HepG2 (cell line): Measurements from ENCODE around the gene MYO1B. TPM values are rescaled to one million over a fixed set of nuclear protein-coding genes. Genes with fewer than 3 reads are reported as not detected.

Source experiments
- ATAC-seq: fragments of 200-7000 bp; cut with Tn5 transposase; 3 replicates; pipeline ENCODE4 v1.9.1; 2020; ENCODE audit warnings: mild to moderate bottlenecking, moderate library complexity
- BruUV-seq: library from RNA; stranded (reverse); fragments of 400-500 nt; replicated peaks from 2 replicates; lab custom pipeline; 2021; lab: Mats Ljungman, UMichigan
- CTCF ChIA-PET: fragments of 300-600 bp; formaldehyde crosslinking; extraction: SDS; loops from one replicate; lab custom pipeline; 2021; ENCODE audit warnings: low total read pairs, inconsistent platforms, low intra/inter-chr PET ratio; lab: Yijun Ruan, JAX
- POLR2A ChIA-PET: fragments of 350-600 bp; sonication (Branson Sonifier 250); formaldehyde crosslinking; loops from one replicate; lab custom pipeline; 2020; ENCODE audit warnings: antibody characterized with exemption, inconsistent platforms; lab: Yijun Ruan, JAX
- DNase-seq: peaks from one replicate; pipeline ENCODE4 v3.0.0-alpha.2; 2015; ENCODE audit warnings: low spot score
- FAIRE-seq: peaks from 3 replicates; lab custom pipeline; 2011; peaks lifted over from hg19 to GRCh38; lab: Jason Lieb, UNC
- H2AFZ ChIP-seq: one replicate; pipeline ENCODE4 v1.6.1; 2011; ENCODE audit warnings: low read length, inconsistent platforms
- H3K27ac ChIP-seq: fragments of 300-600 bp; 3 replicates; pipeline ENCODE4 v1.8.0; 2011; ENCODE audit warnings: mixed run types, mild to moderate bottlenecking, mixed read lengths, low read length, inconsistent platforms; ENCODE audit not compliant: insufficient read depth; ENCODE audit errors: extremely low read length
- H3K27me3 ChIP-seq, 2 experiments: fragments of 200-600 bp in 1 of 2; 2 replicates in 1 of 2; 3 replicates in 1 of 2; pipeline versions ENCODE4 v1.6.0 to v1.8.0; 2011; ENCODE audit warnings: low read length in 2 of 2, mild to moderate bottlenecking in 2 of 2, moderate library complexity in 2 of 2, inconsistent platforms in 1 of 2; ENCODE audit not compliant: insufficient read depth in 2 of 2, control insufficient read depth in 1 of 2
- H3K36me3 ChIP-seq, 2 experiments: fragments of 200-600 bp in 1 of 2; replicated peaks in 1 of 2; 2 replicates in 1 of 2; 3 replicates in 1 of 2; pipeline versions ENCODE4 v1.5.1 to v1.8.0; 2011; ENCODE audit warnings: low read length in 2 of 2, inconsistent platforms in 1 of 2; ENCODE audit not compliant: insufficient read depth in 2 of 2, control insufficient read depth in 1 of 2
- H3K4me1 ChIP-seq: 2 replicates; pipeline ENCODE4 v1.5.1; 2012; ENCODE audit warnings: low read length, inconsistent platforms; ENCODE audit not compliant: insufficient read depth
- H3K4me2 ChIP-seq: 2 replicates; pipeline ENCODE4 v1.6.0; 2011; ENCODE audit warnings: low read depth, low read length, inconsistent platforms
- H3K4me3 ChIP-seq, 3 experiments: fragments of 200-600 bp in 1 of 3; sonication (generic), shearing (Covaris generic) in 1 of 3; replicated peaks in 1 of 3; 2 replicates each; pipeline ENCODE4 v1.5.1; 2011 to 2016; ENCODE audit warnings: low read length in 3 of 3, inconsistent platforms in 2 of 3, low read depth in 2 of 3, mild to moderate bottlenecking in 2 of 3, control low read depth in 1 of 3, mixed read lengths in 1 of 3; ENCODE audit not compliant: insufficient read depth in 1 of 3
- H3K79me2 ChIP-seq: one replicate; pipeline ENCODE4 v1.6.1; 2011; ENCODE audit warnings: low read length, inconsistent platforms; ENCODE audit not compliant: insufficient read depth
- H3K9ac ChIP-seq: 2 replicates; pipeline ENCODE4 v1.6.0; 2011; ENCODE audit warnings: mild to moderate bottlenecking, low read depth, low read length, inconsistent platforms; ENCODE audit not compliant: insufficient read depth
- H3K9me3 ChIP-seq: 2 replicates; pipeline ENCODE4 v1.5.1; 2012; ENCODE audit warnings: mild to moderate bottlenecking, low read length
- H4K20me1 ChIP-seq: 2 replicates; pipeline ENCODE4 v1.6.0; 2011; ENCODE audit warnings: inconsistent platforms, mild to moderate bottlenecking, low read length, moderate library complexity; ENCODE audit not compliant: insufficient read depth
- DPF2 ChIP-seq: sonication (generic); formaldehyde crosslinking; IDR thresholded peaks from 2 replicates; pipeline ENCODE4 v1.4.0; 2020; ENCODE audit warnings: mild to moderate bottlenecking, low read depth, missing genetic modification reagents, borderline replicate concordance
- GTF2F1 ChIP-seq: fragments of 150-350 bp; IDR thresholded peaks from 2 replicates; pipeline ENCODE4 v1.6.1; 2014; ENCODE audit warnings: low read length
- HMG20A ChIP-seq: IDR thresholded peaks from 2 replicates; pipeline ENCODE4 v1.6.1; 2016; ENCODE audit warnings: borderline replicate concordance
- MTF2 ChIP-seq: sonication (generic); formaldehyde crosslinking; IDR thresholded peaks from 2 replicates; pipeline ENCODE4 v1.5.0; 2020; ENCODE audit warnings: missing genetic modification reagents, borderline replicate concordance
- RFX5 ChIP-seq: IDR thresholded peaks from 2 replicates; pipeline ENCODE4 v1.6.1; 2011; ENCODE audit warnings: low read depth, low read length, improper control_type of control experiment
- SMYD3 ChIP-seq: sonication (generic); formaldehyde crosslinking; IDR thresholded peaks from 2 replicates; pipeline ENCODE4 v1.8.1; 2023; ENCODE audit warnings: mild to moderate bottlenecking, missing genetic modification reagents
- TBL1XR1 ChIP-seq: fragments of 150-350 bp; IDR thresholded peaks from 2 replicates; pipeline ENCODE4 v1.6.1; 2014; ENCODE audit warnings: borderline replicate concordance, low read length; ENCODE audit not compliant: partially characterized antibody
- ZFY ChIP-seq: sonication (generic); formaldehyde crosslinking; IDR thresholded peaks from 2 replicates; pipeline ENCODE4 v1.4.0; 2020; ENCODE audit warnings: missing genetic modification reagents
- ZNF30 ChIP-seq: sonication (generic); formaldehyde crosslinking; IDR thresholded peaks from 2 replicates; pipeline ENCODE4 v1.5.0; 2020; ENCODE audit warnings: mild to moderate bottlenecking, missing genetic modification reagents
- WGBS: methylation state at CpG from one replicate; pipeline ENCODE4 v1.1.6; 2017; ENCODE audit warnings: low lambda C conversion rate; 5-methylcytosine and 5-hydroxymethylcytosine counted together
- in situ Hi-C: cut with HindIII; loops from 2 replicates; pipeline ENCODE4 v1.10.0; 2017; ENCODE audit warnings: low pct_unique_long_range_greater_than_20kb; ENCODE audit not compliant: extremely low pct_ligation_motif_present
- intact Hi-C: fragments of 100-400 bp; cut with micrococcal nuclease; formaldehyde crosslinking; loops from one replicate; pipeline ENCODE4 v1.10.0; 2022; ENCODE audit not compliant: unreplicated experiment
- polyA plus RNA-seq, 8 experiments: library from polyadenylated mRNA; depleted of rRNA in 3 of 8; stranded (reverse) in 7 of 8; unstranded in 1 of 8; fragments of >200 nt; fragmentation: Illumina TruSeq in 4 of 8; extraction: Trizol in 4 of 8; gene quantifications; 2 replicates each; pipeline versions ENCODE4 v1.2.1 to v1.2.3, GENCODE V29; 2011 to 2016; ENCODE audit warnings: low read depth in 4 of 8, missing spikeins in 1 of 8, mixed read lengths in 1 of 8; ENCODE audit not compliant: insufficient read depth in 1 of 8
- total RNA-seq, 5 experiments: library from RNA; depleted of rRNA; stranded (reverse); fragments of >200 nt; fragmentation: Illumina TruSeq; extraction: Trizol; gene quantifications; 2 replicates each; pipeline ENCODE4 v1.2.3, GENCODE V29; 2016; ENCODE audit warnings: low read depth in 1 of 5
- TF ChIP-seq, protein P1 (sequence below): sonication (generic); formaldehyde crosslinking; IDR thresholded peaks from 2 replicates; pipeline ENCODE4 v1.5.0; 2020; ENCODE audit warnings: missing genetic modification reagents
- TF ChIP-seq, protein P2 (sequence below): sonication (generic); formaldehyde crosslinking; IDR thresholded peaks from 2 replicates; pipeline ENCODE4 v1.8.1; 2023; ENCODE audit warnings: mild to moderate bottlenecking, missing genetic modification reagents

MYO1B gene
- total and polyA plus RNA-seq, 2 of the 13 experiments (the other 11 are each of a cell fraction or from before 2014, with no cell fraction given): 36.9 to 89.8 TPM

DNA sequence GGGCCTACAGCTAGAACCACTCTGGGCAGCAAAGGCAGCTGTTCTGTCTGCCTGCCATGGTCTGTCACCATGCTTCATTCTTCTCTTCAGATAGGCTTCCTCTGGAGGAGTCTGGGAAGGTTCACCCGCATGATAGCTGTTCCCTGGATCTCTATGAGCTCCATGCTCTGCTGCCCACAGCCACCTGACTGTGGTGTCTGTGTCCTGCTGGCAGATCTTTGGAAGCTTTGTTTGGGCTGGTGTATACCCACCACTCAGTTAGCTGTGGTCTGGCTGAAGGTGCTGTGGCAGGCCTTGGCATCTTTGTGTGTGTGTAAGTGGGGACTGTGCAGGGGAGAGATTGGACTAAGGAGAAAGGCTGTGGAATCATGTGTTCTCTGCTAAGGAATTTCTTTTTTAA is 23.4 kb downstream of the MYO1B start:
- ATAC-seq: no peak; the same call in 2 of the 3 replicates
- 0 out of 2 replicates have a peak, but pooled peaks cover 5% of the 10 kb centered on the region for H4K20me1 ChIP-seq
- H3K27me3 ChIP-seq: no peaks in the 10 kb centered on the region
- peaks cover 34% of the 10 kb centered on the region for H3K4me1 ChIP-seq
- POLR2A ChIA-PET: no interaction called here
- H3K4me3 ChIP-seq: no peak overlapping the region
- H3K27ac ChIP-seq: no peak overlapping the region
- H2AFZ ChIP-seq: no peak overlapping the region
- no peak overlapping the region for H3K9ac ChIP-seq
- H3K36me3 ChIP-seq: no peaks in the 10 kb centered on the region
- BruUV-seq: no TSS peak
- CTCF ChIA-PET: no interaction called here
- DNase-seq: no peak
- FAIRE-seq: no peak
- intact Hi-C loops: no loop called here
- H3K79me2 ChIP-seq: peaks cover 97% of the 10 kb centered on the region
- no peaks in the 10 kb centered on the region for H3K9me3 ChIP-seq
- no peak overlapping the region for H3K4me2 ChIP-seq
- TF ChIP-seq TBL1XR1 (no peak), GTF2F1 (no peak), SMYD3 (CRISPR knock-in tag) (no peak), MTF2 (CRISPR knock-in tag) (no peak), RFX5 (no peak), HMG20A (no peak), ZFY (CRISPR knock-in tag) (no peak), ZNF30 (CRISPR knock-in tag) (no peak), DPF2 (CRISPR knock-in tag) (no peak)
- TF ChIP-seq, protein P1, sequence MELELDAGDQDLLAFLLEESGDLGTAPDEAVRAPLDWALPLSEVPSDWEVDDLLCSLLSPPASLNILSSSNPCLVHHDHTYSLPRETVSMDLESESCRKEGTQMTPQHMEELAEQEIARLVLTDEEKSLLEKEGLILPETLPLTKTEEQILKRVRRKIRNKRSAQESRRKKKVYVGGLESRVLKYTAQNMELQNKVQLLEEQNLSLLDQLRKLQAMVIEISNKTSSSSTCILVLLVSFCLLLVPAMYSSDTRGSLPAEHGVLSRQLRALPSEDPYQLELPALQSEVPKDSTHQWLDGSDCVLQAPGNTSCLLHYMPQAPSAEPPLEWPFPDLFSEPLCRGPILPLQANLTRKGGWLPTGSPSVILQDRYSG (CRISPR knock-in tag): no peak
- TF ChIP-seq, protein P2, sequence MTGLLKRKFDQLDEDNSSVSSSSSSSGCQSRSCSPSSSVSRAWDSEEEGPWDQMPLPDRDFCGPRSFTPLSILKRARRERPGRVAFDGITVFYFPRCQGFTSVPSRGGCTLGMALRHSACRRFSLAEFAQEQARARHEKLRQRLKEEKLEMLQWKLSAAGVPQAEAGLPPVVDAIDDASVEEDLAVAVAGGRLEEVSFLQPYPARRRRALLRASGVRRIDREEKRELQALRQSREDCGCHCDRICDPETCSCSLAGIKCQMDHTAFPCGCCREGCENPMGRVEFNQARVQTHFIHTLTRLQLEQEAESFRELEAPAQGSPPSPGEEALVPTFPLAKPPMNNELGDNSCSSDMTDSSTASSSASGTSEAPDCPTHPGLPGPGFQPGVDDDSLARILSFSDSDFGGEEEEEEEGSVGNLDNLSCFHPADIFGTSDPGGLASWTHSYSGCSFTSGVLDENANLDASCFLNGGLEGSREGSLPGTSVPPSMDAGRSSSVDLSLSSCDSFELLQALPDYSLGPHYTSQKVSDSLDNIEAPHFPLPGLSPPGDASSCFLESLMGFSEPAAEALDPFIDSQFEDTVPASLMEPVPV: no peak
- WGBS: 100% methylated on average over 1 of the region's 1 CpG
- in situ Hi-C loops: no loop called here
